HG03521 (cell line): ENCODE results near the gene ATP5MC3.
"Not testable (repeated sequence)": the region's sequence is repeated elsewhere in the genome, so short reads cannot be mapped to it uniquely, and the experiment has no call there.

Experiments used
- ATAC-seq: cut with Tn5 transposase; IDR thresholded peaks from one replicate; pipeline ENCODE4 v1.9.1; 2021; ENCODE audit warnings: mild to moderate bottlenecking, moderate library complexity; ENCODE audit not compliant: unreplicated experiment

ATP5MC3 gene

DNA sequence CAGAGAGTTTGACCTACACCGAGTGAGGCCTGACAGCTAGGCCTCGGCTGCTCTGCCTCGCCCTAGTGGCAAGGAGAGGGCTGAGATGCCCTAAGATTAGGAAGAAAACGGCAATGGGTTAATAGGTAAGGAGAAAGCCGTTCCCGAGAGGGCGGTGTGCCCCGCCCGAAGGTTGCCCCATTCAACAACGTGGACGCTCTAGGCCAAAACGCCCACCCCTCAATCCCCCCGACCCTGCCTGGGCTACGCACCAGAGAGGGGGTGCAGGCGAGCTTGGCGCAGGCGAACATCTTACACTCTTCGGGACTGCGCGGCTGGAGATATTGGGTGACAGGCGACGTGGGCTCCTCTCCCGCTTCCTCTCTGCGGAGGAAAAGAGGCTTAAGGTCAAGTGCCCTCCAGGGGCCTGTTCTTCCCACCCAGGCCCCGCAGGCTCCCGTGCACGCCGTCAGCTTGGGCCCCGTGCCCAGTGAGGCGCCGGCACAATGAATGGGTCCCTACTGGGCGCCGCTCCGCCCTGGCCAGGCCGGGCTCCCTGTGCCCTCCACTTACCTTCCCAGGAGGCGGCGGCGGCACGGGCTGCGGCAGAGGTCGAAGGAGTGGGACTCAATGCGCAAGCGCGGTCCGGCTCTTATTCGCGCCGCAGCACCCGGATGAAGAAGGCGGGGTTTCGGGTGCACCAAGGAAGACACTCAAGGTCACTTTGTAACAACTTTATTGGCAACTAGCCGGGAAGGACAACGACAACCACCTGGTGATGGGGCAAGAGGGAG is at the start of gene ATP5MC3:
Gene ATP5MC3, minus strand, starts transcription at position 607 of the 773 bp plus-strand sequence. Its CDS starts 317 bp downstream, at position 290.
- ATAC-seq = peak; percentile 86

GRCh38 chr2:175228601-175229000 is 47.1 kb upstream of the ATP5MC3 start:
- not testable (repeated sequence) for ATAC-seq

DNA sequence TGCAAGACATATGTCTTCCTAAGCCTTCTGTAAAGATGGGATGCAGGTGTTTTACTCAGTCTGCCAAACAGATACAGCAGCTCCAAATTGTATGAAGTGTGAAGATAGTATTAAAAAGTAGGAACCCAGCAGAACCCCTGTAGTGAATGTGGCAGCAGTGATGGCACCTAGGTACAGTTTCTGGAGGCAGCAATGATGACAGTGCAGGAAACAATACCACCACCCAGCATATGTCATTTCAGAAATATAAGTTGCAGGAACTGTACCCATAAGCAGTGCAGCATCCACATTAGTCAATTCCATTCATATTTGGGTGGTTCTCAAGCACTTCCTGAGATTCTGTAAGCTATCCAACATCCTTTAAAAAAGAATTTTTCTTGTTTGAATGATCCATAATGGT is 46.7 kb upstream of the ATP5MC3 start:
- ATAC-seq = no peak

DNA sequence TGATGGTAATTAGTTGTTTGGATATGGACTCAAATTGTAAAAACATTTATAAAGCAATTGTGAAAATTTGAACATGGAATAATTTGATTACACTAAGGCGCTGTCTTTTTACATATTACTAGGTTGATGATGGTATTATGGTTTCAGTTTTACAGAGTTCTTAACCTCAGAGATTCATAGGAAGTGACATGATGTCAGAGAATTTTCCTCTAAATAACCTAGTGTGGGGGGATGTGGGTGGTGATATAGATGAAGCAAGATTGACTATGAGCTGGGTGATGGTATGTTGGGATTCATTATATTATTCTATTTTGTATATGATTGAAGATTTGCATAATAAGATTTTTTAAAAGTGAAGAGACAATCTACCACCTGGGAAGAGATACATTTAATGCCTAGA is 45.9 kb upstream of the ATP5MC3 start:
- ATAC-seq = no peak

- no peak for ATAC-seq
Measured at GRCh38 chr2:175220075-175220474, 38.6 kb upstream of the ATP5MC3 start.

DNA sequence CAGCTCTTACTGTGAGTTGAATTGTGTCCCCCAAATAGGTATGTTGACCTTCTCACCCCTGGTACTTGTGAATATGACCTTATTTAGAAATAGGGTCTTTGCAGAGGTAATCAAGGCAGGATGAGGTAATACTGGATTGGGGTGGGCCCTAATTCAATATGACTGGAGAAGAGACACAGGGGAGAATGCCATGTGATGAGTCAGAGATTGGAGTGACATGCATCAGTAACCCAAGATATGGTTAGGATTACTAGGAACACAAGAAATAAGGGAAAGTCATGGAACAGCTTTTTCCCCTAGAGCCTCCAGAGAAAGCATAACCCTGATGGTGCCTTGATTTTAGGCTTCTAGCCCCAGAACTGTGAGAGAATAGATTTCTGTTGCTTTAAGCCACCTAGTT is 37.0 kb upstream of the ATP5MC3 start:
- no peak for ATAC-seq

DNA sequence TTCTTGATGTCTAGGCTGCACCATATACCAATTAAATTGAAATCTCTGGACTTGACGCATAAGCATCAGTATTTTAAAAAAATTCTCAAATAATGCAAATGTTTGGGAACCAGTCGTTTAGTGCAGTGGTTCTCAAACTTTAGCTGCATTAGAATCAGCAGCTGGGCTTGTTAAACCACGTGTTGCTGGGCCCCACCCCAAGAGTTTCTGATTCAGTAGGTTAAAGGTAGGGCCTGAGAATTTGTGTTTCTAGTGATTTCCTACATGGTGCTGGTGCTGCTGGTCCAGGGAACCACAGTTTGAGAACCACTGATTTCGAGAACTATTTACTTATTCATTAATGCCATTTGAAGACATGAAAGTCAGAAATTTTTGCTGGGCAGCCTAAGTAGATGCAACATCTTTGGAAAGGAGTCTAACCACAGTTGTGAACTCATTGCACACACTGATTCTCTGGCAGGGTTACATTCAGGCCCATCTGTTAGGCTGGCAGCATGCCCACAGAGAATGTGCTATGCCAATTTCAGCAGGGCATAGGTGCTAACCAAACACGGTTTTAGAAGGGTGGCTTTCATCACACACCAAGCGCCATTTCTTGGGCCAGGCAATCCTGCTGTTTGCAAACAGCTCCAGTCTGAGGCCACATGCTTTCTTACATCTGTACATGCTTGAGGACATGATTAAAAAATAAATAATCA is 26.4 kb upstream of the ATP5MC3 start:
- ATAC-seq = no peak

DNA sequence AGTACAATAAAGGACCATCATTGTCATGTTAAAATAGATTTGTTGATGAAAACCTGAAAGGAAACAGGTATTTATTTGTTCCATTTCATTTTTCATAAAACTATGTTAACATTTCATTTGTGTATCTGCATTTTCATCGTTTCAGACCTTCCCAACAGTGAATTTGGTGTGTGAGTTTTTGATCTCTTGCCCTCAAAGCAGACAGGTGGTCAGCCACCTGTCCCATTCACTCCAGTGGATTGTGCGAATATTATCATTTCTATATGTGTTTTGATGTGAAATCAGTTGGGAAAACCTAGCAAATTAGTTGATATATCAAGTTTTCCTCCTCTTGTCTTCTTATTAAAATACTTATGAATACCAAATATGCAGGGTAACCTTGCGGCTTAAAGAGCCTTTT is 25.4 kb upstream of the ATP5MC3 start:
- no peak for ATAC-seq

- no peak for ATAC-seq
Measured at GRCh38 chr2:175205523-175205922, 24.0 kb upstream of the ATP5MC3 start.

- ATAC-seq = peak; percentile 90
Measured at GRCh38 chr2:175203621-175204496, 22.3 kb upstream of the ATP5MC3 start.

DNA sequence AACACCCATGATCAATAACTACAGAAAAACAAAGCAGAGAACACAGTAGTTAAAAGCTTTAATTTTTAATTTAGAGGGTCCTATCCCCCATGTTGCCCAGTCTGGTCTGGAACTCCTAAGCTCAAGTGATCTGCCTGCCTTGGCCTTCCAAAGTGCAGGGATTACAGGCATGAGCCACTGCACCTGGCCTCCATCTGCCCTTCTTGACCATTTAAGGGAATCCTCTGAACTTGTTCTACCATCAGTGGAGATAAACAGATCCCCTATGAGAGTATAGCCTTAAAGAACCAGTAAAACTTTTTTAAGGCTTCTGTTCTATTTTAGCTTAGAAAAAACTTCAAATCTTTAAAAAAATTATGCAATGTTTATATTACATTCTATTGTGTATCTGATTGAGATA is 13.5 kb upstream of the ATP5MC3 start:
- no peak for ATAC-seq

DNA sequence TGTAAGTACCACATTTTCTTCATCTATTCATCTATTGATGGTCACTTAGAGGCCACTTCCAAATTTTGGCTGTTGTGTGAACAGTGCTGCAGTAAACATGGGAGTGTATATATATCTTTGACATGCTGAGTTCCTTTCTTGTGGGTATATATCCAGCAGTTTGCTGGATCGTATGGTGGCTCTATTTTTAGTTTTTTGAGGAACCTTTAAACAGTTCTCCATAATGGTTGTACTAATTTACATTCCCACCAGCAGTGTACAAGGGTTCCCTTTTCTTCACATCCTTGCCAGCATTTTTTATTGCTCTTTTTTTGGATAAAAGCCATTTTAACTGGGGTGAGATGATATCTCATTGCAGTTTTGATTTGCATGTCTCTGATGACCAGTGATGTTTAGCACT is 7.3 kb upstream of the ATP5MC3 start:
- ATAC-seq = no peak

DNA sequence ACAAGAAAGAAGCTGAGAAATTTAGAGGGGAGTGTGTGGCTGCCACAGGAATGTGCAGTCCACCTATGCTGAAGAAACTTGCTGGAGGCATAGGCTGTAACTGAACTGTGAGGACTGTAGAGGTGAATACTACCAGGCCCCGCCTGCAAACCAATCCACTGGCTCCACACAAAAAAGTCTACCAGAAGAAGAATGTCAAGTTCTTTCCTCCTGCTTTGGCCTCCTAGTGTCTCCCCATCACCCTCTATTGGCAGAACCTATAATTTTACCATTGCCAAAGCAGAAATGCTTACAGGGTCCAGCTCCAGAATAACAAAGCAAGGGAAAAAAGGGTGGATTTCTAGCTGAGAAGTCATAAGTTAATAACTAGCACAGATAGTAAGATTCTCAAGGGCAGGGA is 5.9 kb upstream of the ATP5MC3 start:
- ATAC-seq = no peak

GRCh38 chr2:175183674-175184073 is 2.2 kb upstream of the ATP5MC3 start:
- ATAC-seq = no peak

DNA sequence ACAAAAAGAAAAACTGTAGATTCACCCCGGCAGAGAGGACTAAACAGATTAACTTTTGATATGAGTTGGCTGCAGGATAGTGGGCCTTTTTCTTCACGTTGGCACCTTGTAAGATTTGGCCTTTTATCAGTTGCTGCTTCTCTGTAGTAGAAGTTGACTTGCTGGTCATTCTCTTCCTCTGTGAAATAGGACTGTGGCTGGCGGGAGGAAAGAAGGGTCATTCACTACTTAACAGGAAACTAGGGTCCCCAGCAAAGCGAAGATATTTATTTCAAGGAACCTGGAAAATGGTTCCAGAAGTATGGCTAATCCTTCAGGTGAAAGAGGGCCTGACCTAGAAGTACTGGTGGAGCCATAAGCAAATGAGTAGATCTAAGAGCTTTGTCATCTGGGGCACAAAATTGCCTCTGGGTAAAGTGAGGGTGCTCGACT is 383 bp upstream of the ATP5MC3 start:
- ATAC-seq = no peak

DNA sequence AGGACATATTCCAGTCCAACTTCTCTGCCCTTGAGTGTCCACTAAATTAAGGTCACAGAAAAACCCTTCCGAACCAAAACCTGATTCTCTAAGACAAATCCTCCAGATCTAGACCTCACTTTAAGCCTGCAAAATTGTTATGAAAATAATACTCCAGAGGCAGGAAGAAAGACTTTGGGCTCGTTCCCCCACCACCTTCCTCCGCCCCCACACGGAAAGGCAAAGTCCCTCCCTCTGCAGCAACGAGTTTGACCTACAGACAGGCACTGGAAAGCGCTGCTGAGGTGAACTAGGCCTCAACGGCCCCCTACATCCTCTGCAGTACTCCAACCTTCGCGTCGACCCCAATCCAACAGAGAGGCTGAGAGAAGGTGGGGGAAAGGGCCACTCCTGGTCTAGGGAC is 808 bp downstream of the ATP5MC3 start:
- ATAC-seq = no peak

DNA sequence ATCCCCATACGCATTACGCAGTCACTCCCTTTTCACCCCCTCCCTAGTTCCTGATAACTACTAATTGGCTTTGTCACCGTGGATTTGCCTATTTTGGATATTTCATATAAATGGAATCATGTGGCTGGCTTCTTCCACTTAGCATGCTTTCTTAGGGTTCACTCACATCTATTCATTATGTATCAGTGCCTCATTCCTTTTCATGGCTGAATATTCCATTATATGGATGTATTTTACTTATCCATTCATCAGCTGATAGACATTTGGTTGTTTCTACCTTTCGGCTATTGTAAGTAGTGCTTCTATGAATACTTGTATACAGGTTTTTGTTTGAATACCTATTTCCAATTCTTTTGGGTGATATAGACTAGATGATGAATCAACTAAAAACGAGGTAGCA is 4.9 kb downstream of the ATP5MC3 start:
- no peak for ATAC-seq

DNA sequence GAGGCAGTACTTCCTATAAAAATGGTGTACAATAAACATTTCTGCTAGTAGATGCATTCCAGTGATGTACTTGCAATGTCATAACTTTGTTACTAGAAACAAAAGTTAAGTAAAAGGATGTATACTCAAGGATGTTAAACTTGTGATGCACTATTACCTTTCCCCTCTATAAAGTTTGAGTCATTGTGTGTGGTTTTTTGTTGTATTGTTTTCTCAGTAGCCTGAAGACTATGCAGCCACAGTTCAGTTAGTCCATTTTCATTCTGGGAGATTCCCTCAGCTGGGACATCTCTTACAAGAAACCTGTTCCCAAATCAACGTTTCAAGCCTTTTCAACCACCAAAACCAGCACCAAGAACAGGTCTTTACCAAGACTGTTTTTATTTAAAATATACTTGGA is 5.6 kb downstream of the ATP5MC3 start:
- no peak for ATAC-seq

GRCh38 chr2:175175320-175175719 is 6.2 kb downstream of the ATP5MC3 start:
- ATAC-seq = no peak

DNA sequence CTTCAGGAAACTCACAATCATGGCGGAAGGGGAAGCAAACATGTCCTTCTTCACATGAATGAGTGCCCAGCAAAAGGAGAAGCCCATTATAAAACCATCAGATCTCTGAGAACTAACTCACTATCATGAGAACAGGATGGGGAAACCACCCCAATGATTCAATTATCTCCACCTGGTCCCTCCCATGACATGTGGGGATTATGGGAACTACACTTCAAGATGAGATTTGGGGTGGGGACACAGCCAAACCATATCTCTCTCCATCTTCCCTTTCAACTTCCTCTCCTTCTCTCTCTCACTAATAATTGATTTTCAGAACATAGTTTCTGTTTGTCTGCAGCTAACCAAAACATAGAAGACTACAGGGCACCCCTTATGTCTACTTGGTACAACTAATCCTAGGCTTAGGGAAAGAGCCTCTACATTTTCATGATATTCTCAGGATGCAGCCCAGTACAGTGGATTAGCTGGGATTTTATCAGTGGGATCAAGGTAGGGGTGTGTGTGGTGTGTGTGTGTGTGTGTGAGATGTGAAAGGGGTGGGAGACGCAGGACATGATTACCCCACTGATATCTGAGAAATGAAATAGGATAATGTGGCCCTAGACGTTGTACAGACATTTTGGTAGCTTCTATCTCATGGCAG is 10.7 kb downstream of the ATP5MC3 start:
- ATAC-seq = no peak

- ATAC-seq = no peak
Measured at GRCh38 chr2:175169191-175169590, 12.3 kb downstream of the ATP5MC3 start.
